ENCODE results near the gene SLC10A1. TPM values are rescaled to one million over a fixed set of nuclear protein-coding genes. Genes with fewer than 3 reads are reported as not detected.

Gene SLC10A1
- total and polyA plus RNA-seq, 7 donors = not detected

GRCh38 chr14:69828879-69829278, 31.8 kb upstream of the SLC10A1 start:
- DNase-seq = no peak
- Histone ChIP-seq H3K9me3 (no peaks in the 10 kb centered on the region), H3K4me3 (no peak overlapping the region), H3K4me1 (no peaks in the 10 kb centered on the region), H3K36me3 (ENCODE audit: insufficient read depth in 1 of 2, low read depth in 1 of 2) (no peaks in the 10 kb centered on the region), H3K27me3 (ENCODE audit: insufficient read depth in 3 of 3, low read length in 2 of 3) (no peaks in the 10 kb centered on the region), H3K27ac (no peak overlapping the region)
- ATAC-seq = no peak
- 73 to 94% (median 91%) methylated on average over 4 of the region's 4 CpGs for WGBS, 3 donors
- intact Hi-C loops (cut with DNase I) = no loop called here
- TF ChIP-seq, protein P1, sequence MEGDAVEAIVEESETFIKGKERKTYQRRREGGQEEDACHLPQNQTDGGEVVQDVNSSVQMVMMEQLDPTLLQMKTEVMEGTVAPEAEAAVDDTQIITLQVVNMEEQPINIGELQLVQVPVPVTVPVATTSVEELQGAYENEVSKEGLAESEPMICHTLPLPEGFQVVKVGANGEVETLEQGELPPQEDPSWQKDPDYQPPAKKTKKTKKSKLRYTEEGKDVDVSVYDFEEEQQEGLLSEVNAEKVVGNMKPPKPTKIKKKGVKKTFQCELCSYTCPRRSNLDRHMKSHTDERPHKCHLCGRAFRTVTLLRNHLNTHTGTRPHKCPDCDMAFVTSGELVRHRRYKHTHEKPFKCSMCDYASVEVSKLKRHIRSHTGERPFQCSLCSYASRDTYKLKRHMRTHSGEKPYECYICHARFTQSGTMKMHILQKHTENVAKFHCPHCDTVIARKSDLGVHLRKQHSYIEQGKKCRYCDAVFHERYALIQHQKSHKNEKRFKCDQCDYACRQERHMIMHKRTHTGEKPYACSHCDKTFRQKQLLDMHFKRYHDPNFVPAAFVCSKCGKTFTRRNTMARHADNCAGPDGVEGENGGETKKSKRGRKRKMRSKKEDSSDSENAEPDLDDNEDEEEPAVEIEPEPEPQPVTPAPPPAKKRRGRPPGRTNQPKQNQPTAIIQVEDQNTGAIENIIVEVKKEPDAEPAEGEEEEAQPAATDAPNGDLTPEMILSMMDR (IDR thresholded peaks at IDR 0.05) = no peak

DNA sequence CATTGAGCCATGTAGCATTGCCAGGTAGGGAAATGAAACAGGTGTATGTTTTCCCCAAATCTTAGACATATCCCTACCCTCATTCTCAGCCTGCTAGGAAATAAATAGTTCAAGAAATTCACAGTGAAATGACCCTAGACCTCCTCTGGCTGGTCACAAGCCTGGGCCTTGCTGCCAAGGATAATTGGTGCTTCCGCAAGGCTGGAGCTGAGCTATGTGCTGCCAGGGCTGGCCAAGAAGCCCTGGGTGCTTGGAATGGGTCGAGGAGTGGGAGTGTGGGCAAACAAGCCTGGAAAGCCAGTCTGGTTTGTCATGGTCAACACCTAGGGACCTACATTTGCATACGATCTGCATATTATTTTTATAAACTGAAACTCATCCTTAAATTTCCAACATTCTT, 31.3 kb upstream of the SLC10A1 start:
- H3K36me3 ChIP-seq (ENCODE audit: insufficient read depth in 1 of 2, low read depth in 1 of 2) = no peaks in the 10 kb centered on the region
- TF ChIP-seq, protein P1 (IDR thresholded peaks at IDR 0.05) = no peak
- DNase-seq = no peak
- H3K27me3 ChIP-seq (ENCODE audit: insufficient read depth in 3 of 3, low read length in 2 of 3) = no peaks in the 10 kb centered on the region
- H3K4me3 ChIP-seq = no peak overlapping the region
- 71 to 83% (median 80%) methylated on average over 3 of the region's 3 CpGs for WGBS, 3 donors
- intact Hi-C loops (cut with DNase I) = no loop called here
- no peak overlapping the region for H3K27ac ChIP-seq
- ATAC-seq = no peak
- no peaks in the 10 kb centered on the region for H3K4me1 ChIP-seq
- H3K9me3 ChIP-seq = no peaks in the 10 kb centered on the region

GRCh38 chr14:69827560-69827959, 30.5 kb upstream of the SLC10A1 start:
- intact Hi-C loops (cut with DNase I) = no loop called here
- Histone ChIP-seq H3K4me3 (no peak overlapping the region), H3K27ac (no peak overlapping the region), H3K36me3 (ENCODE audit: insufficient read depth in 1 of 2, low read depth in 1 of 2) (no peaks in the 10 kb centered on the region), H3K4me1 (no peaks in the 10 kb centered on the region), H3K27me3 (ENCODE audit: insufficient read depth in 3 of 3, low read length in 2 of 3) (no peaks in the 10 kb centered on the region), H3K9me3 (no peaks in the 10 kb centered on the region)
- 59 to 71% (median 63%) methylated on average over 4 of the region's 4 CpGs for WGBS, 3 donors
- no peak for DNase-seq
- ATAC-seq = no peak
- TF ChIP-seq, protein P1 (IDR thresholded peaks at IDR 0.05) = no peak

GRCh38 chr14:69822456-69822855, 25.4 kb upstream of the SLC10A1 start:
- intact Hi-C loops (cut with DNase I) = no loop called here
- no peak for ATAC-seq
- no peaks in the 10 kb centered on the region for H3K36me3 ChIP-seq (ENCODE audit: insufficient read depth in 1 of 2, low read depth in 1 of 2)

DNA sequence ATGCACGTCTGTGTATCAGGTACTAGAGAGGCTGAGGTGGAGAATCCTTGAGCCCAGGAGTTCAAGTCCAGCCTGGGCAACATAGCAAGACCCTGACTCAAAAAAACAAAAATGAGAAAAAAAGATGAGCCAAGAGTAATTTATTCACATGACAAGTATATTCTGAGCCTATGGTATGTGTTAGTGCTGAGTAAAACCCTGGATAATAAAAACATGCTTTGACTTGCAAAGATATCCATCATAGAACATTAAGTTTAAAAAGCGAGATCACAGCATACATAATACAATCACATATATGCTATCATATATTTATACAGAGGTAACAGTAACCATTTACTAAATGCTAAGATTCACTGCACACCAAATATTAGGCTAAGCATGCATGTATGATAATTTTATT, 23.9 kb upstream of the SLC10A1 start:
- intact Hi-C loops (cut with DNase I) = no loop called here
- DNase-seq = no peak
- 81 to 88% (median 82%) methylated on average over 2 of the region's 2 CpGs for WGBS, 3 donors
- H3K4me3 ChIP-seq = no peak overlapping the region
- TF ChIP-seq, protein P1 (IDR thresholded peaks at IDR 0.05) = no peak
- no peak for ATAC-seq
- no peaks in the 10 kb centered on the region for H3K36me3 ChIP-seq (ENCODE audit: insufficient read depth in 1 of 2, low read depth in 1 of 2)
- H3K27ac ChIP-seq = no peak overlapping the region
- no peaks in the 10 kb centered on the region for H3K4me1 ChIP-seq
- no peaks in the 10 kb centered on the region for H3K9me3 ChIP-seq
- no peaks in the 10 kb centered on the region for H3K27me3 ChIP-seq (ENCODE audit: insufficient read depth in 3 of 3, low read length in 2 of 3)

More at GRCh38 chr14:69822456-69822855, 25.4 kb upstream of the SLC10A1 start:
- DNase-seq = no peak
- WGBS, 3 donors = 74 to 84% (median 77%) methylated on average over 6 of the region's 6 CpGs
- no peaks in the 10 kb centered on the region for H3K27me3 ChIP-seq (ENCODE audit: insufficient read depth in 3 of 3, low read length in 2 of 3)
- H3K9me3 ChIP-seq = no peaks in the 10 kb centered on the region
- H3K4me3 ChIP-seq = no peak overlapping the region
- no peak overlapping the region for H3K27ac ChIP-seq
- TF ChIP-seq, protein P1 (IDR thresholded peaks at IDR 0.05) = no peak
- no peaks in the 10 kb centered on the region for H3K4me1 ChIP-seq
